T-cell (primary cell): ENCODE measurements around the gene PDE7B. TPM values are rescaled to one million over a fixed set of nuclear protein-coding genes. Genes with fewer than 3 reads are reported as not detected.

Source experiments
- ATAC-seq, 4 experiments: fragments of 200-7000 bp in 3 of 4; fragments of 150-1000 bp in 1 of 4; cut with Tn5 transposase; replicated peaks in 1 of 4; 1 replicate in 3 of 4; 2 replicates in 1 of 4; pipeline ENCODE4 v1.10.0; 2021; ENCODE audit warnings: moderate library complexity in 3 of 4, mild to moderate bottlenecking in 2 of 4, moderate number of reproducible peaks in 1 of 4
- CTCF ChIA-PET, 2 donors: fragments of 300-600 bp; sonication (Branson Sonifier 250); formaldehyde crosslinking; loops; one replicate each; lab custom pipeline; 2022; ENCODE audit warnings: antibody characterized with exemption in 2 of 2; lab: Charles Lee
- POLR2A ChIA-PET, 2 donors: fragments of 300-600 bp; sonication (Branson Sonifier 250); formaldehyde crosslinking; loops; one replicate each; lab custom pipeline; 2022; ENCODE audit warnings: antibody characterized with exemption in 2 of 2; lab: Charles Lee
- DNase-seq, 35 experiments: peaks; one replicate each; pipeline versions ENCODE4 v3.0.0 to v3.0.0-alpha.2; 2013 to 2023
- H3K27ac ChIP-seq: one replicate; pipeline ENCODE4 v1.5.1; 2013; ENCODE audit warnings: low read length
- H3K27me3 ChIP-seq, 2 experiments: replicated peaks in 1 of 2; 1 replicate in 1 of 2; 2 replicates in 1 of 2; pipeline versions ENCODE4 v1.6.1 to v1.7.0; 2013; ENCODE audit warnings: low read length in 1 of 2, mixed read lengths in 1 of 2; ENCODE audit not compliant: control insufficient read depth in 2 of 2, insufficient read depth in 2 of 2; ENCODE audit errors: extremely low read depth in 1 of 2
- H3K36me3 ChIP-seq, 2 donors: 1 replicate in 1 of 2; 2 replicates in 1 of 2; pipeline versions ENCODE4 v1.6.1 to v1.7.0; 2013; ENCODE audit warnings: low read length in 1 of 2; ENCODE audit not compliant: control insufficient read depth in 2 of 2, insufficient read depth in 1 of 2; ENCODE audit errors: extremely low read depth in 1 of 2
- H3K4me1 ChIP-seq, 2 experiments: 1 replicate in 1 of 2; 2 replicates in 1 of 2; pipeline versions ENCODE4 v1.6.1 to v1.7.0; 2013; ENCODE audit warnings: low read length in 2 of 2, mixed read lengths in 1 of 2; ENCODE audit not compliant: insufficient read depth in 2 of 2, control insufficient read depth in 1 of 2; ENCODE audit errors: extremely low read depth in 1 of 2
- H3K4me3 ChIP-seq, 2 donors: 1 replicate in 1 of 2; 2 replicates in 1 of 2; pipeline versions ENCODE4 v1.5.1 to v1.7.0; 2013; ENCODE audit warnings: mild to moderate bottlenecking in 2 of 2, low read length in 1 of 2, moderate library complexity in 1 of 2; ENCODE audit not compliant: control insufficient read depth in 1 of 2; ENCODE audit errors: extremely low read depth in 1 of 2
- H3K9me3 ChIP-seq: 2 replicates; pipeline ENCODE4 v1.7.0; 2013
- H3K27ac Mint-ChIP-seq, 2 donors: one replicate each; pipeline ENCODE4 v1.8.0; 2020 to 2021; ENCODE audit warnings: mild to moderate bottlenecking in 2 of 2, mixed read lengths in 2 of 2
- H3K27me3 Mint-ChIP-seq, 2 donors: one replicate each; pipeline ENCODE4 v1.8.0; 2021 to 2022; ENCODE audit warnings: mixed read lengths in 2 of 2
- H3K36me3 Mint-ChIP-seq: one replicate; pipeline ENCODE4 v1.8.0; 2021; ENCODE audit warnings: mixed read lengths
- H3K4me1 Mint-ChIP-seq, 3 donors: one replicate each; pipeline ENCODE4 v1.8.0; 2020 to 2022; ENCODE audit warnings: mixed read lengths in 3 of 3, mild to moderate bottlenecking in 1 of 3
- H3K4me3 Mint-ChIP-seq, 3 donors: one replicate each; pipeline ENCODE4 v1.8.0; 2020 to 2022; ENCODE audit warnings: mild to moderate bottlenecking in 3 of 3, mixed read lengths in 3 of 3, moderate library complexity in 3 of 3
- H3K9me3 Mint-ChIP-seq, 3 donors: one replicate each; pipeline ENCODE4 v1.8.0; 2020 to 2022; ENCODE audit warnings: mixed read lengths in 3 of 3
- WGBS: methylation state at CpG from one replicate; pipeline ENCODE4 v1.1.5; 2013; ENCODE audit warnings: missing lambda C conversion rate; ENCODE audit not compliant: insufficient coverage; 5-methylcytosine and 5-hydroxymethylcytosine counted together
- total RNA-seq, 35 experiments: library from RNA in 6 of 35; stranded (reverse) in 6 of 35; fragments of 120-200 nt in 1 of 35; gene quantifications; one replicate each; pipeline versions ENCODE4 v1.2.1 to v1.2.4 and lab custom pipeline; 2013 to 2026

PDE7B gene
- total RNA-seq, 5 donors from 2014 or later (not counting 1 experiment from before 2014, with no cell fraction given): 0.35 to 1.5 (median 0.69) TPM

DNA sequence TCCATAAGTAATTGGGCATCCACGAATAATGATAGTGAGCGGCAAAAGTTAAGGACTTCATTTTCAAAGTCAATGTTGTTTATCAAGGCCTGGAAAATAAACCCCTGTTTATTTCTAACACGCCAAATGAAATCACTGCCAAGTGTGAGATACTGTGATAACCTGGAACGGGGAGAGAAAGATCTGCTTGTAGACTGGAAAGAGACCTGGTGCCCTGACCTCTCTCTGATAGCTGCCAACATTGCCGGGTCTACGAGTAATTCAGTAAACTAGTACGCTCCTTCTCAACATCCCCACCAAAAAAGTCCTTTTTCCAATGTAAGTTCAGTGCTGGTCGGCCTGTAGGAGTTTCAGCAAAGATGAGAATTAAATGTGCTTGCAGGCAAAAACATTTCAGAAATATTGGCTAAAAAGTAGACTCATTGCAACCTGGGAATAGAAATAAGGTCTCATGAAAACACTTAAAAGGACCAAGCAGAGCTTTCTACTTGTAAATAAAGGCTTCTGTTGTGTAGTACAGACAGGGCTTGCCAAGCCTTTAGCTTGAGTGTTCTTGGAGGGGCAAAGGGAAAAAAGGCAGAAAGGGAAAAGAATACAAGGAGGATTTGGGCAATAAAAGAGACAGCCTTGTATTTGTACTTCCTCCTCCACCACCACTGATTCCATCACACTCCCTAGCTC lies 43.9 kb downstream of the PDE7B start:
- 90% methylated on average over 2 of the region's 8 CpGs for WGBS
- H3K27me3 ChIP-seq: no peaks in the 10 kb centered on the region
- H3K9me3 ChIP-seq: no peaks in the 10 kb centered on the region
- no peak for DNase-seq
- no peaks in the 10 kb centered on the region for H3K36me3 ChIP-seq
- Mint-ChIP-seq H3K4me1 (peaks cover 10% of the 10 kb centered on the region in 3 donors), H3K4me3 (no peak overlapping the region), H3K36me3 (no peaks in the 10 kb centered on the region), H3K27ac (no peak overlapping the region), H3K9me3 (peaks cover 0 to 4% (median 4%) of the 10 kb centered on the region in 3 donors), H3K27me3 (no peaks in the 10 kb centered on the region)
- CTCF ChIA-PET: interaction anchor here in 1 of 2 donors (2.5 kb wide), 1 partner anchor 14 kb away, joined by 8 read pairs; no protein-coding TSS in a partner anchor
- H3K27ac ChIP-seq: no peak overlapping the region
- H3K4me1 ChIP-seq: peaks cover 0 to 9% of the 10 kb centered on the region in 2 experiments
- H3K4me3 ChIP-seq: no peak overlapping the region
- POLR2A ChIA-PET: no interaction called here
- ATAC-seq: no peak

DNA sequence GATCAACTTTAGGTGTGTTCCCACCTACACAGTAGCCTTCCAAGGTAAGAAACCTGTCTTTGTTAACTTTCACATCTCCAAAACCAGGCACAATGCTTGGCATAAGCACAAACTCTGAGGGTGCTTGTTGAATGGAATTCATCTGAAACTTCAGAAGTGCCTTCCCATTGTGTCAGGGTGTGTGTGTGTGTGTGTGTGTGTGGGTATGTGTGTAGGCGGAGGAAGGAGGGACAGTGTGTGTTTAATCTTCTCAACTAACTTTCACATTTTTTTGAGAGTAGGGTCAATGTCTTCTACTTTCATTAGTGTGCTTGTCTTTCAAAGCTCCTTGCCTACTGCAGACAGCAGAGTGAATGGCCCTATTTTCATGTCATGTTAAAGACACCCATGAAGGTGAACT lies 45.6 kb downstream of the PDE7B start:
- Mint-ChIP-seq H3K9me3 (peaks cover 0 to 4% (median 4%) of the 10 kb centered on the region in 3 donors), H3K27me3 (no peaks in the 10 kb centered on the region), H3K4me1 (peaks cover 13 to 17% (median 14%) of the 10 kb centered on the region in 3 donors), H3K27ac (peak overlapping the region in 1 of 2 donors; percentile 2), H3K4me3 (no peak overlapping the region), H3K36me3 (no peaks in the 10 kb centered on the region)
- no CpG with 5 or more reads among the region's 1 CpG for WGBS
- Histone ChIP-seq H3K4me3 (no peak overlapping the region), H3K27ac (no peak overlapping the region), H3K9me3 (no peaks in the 10 kb centered on the region), H3K27me3 (no peaks in the 10 kb centered on the region), H3K36me3 (no peaks in the 10 kb centered on the region), H3K4me1 (peaks cover 0 to 17% of the 10 kb centered on the region in 2 experiments)
- ChIA-PET POLR2A (interaction anchor here in 1 of 2 donors (1.1 kb wide), 1 partner anchor 155 kb away, joined by 3 read pairs; no protein-coding TSS in a partner anchor), CTCF (interaction anchor here in 1 of 2 donors (1.2 to 2.5 kb wide), 2 partner anchors 11 to 13 kb away, joined by 3 to 8 read pairs; no protein-coding TSS in a partner anchor)
- DNase-seq (no peak), ATAC-seq (no peak)

DNA sequence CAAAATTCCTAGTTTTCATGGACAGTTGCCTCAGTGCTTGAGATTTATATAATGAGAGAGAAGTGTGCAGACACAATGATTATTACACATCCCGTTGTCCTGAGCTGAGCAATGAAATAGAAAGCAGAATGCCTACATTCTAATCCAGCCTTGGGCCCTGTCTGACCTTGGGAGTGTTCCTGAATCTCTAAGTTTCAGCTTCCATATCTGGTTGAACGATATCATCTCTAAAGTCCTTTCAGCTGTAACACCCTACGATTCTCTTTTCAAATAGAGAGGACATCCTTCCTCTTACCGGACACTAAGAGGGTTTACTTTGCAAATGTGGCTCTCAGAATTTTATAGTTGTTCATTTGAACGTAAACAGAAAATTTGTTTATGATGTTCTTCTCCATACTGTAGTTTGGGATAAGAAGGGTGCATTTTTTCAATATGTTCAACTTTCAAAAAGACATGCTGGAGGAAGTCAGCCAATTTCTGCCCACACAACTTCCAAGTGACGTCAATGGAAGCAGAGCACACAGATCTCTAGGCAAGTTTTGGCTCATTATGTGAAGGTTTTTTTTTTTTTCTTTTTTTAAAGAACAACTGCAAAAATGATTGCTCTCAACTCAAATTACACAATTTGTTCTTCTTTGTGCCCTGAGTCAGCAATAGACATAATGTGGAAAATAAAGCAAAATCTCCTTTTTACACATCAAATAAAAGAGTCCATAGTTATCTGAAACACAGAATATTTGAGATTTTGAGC lies 50.4 kb downstream of the PDE7B start:
- H3K9me3 Mint-ChIP-seq: peaks cover 0 to 4% (median under 1%) of the 10 kb centered on the region in 3 donors
- no peak overlapping the region for H3K27ac Mint-ChIP-seq
- no peaks in the 10 kb centered on the region for H3K36me3 Mint-ChIP-seq
- H3K27me3 Mint-ChIP-seq: no peaks in the 10 kb centered on the region
- POLR2A ChIA-PET: no interaction called here
- Histone ChIP-seq H3K27me3 (no peaks in the 10 kb centered on the region), H3K4me1 (peaks cover 0 to 24% of the 10 kb centered on the region in 2 experiments), H3K36me3 (no peaks in the 10 kb centered on the region), H3K9me3 (no peaks in the 10 kb centered on the region), H3K4me3 (no peak overlapping the region), H3K27ac (no peak overlapping the region)
- CTCF ChIA-PET: interaction anchor here (0.6 to 2.2 kb wide), 4 partner anchors 8 to 24 kb away, joined by 4 to 13 read pairs (median 8); no protein-coding TSS in a partner anchor
- H3K4me1 Mint-ChIP-seq: peaks cover 10 to 21% (median 11%) of the 10 kb centered on the region in 3 donors
- H3K4me3 Mint-ChIP-seq: peak overlapping the region in 1 of 3 donors; percentile 22
- DNase-seq: peak in 15 of 35 experiments; percentile 5 to 51 (median 20)
- 100% methylated on average over 1 of the region's 6 CpGs for WGBS
- ATAC-seq: peak in 1 of 4 experiments; percentile 92

DNA sequence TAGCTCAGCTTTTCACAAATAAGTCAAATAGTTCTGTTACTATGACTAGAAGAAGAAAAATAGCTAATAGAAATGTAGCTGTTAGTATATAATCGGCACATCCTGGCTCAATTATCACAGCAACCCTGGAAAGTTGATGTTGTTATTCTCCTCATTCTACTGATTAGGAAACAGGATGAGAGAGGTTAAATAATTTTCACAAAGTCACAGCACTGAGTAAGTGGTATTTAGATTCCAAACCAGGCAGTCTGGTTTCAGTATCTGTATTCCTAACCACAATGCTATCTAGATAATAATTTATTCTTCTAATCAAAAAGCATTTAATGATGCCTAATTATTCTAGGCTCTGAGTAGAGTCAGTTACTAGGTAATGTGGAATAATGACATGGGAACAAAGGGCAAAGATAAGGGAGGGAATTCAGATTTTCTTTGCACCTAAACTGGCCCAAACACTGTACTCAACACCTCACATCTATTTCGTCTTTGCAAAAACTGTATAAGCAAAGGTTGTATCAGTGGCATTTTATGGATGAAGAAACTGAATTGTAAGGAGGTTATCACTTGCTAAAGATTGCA lies 51.3 kb downstream of the PDE7B start:
- DNase-seq (no peak), ATAC-seq (no peak)
- WGBS: no CpG with 5 or more reads among the region's 2 CpGs
- Histone ChIP-seq H3K27ac (no peak overlapping the region), H3K4me1 (peaks cover 0 to 22% of the 10 kb centered on the region in 2 experiments), H3K36me3 (no peaks in the 10 kb centered on the region), H3K27me3 (no peaks in the 10 kb centered on the region), H3K4me3 (no peak overlapping the region), H3K9me3 (no peaks in the 10 kb centered on the region)
- Mint-ChIP-seq H3K36me3 (no peaks in the 10 kb centered on the region), H3K27ac (no peak overlapping the region), H3K9me3 (peaks cover 0 to 4% (median 0%) of the 10 kb centered on the region in 3 donors), H3K4me3 (no peak overlapping the region), H3K27me3 (no peaks in the 10 kb centered on the region), H3K4me1 (peaks cover 6 to 16% (median 7%) of the 10 kb centered on the region in 3 donors)
- CTCF ChIA-PET: interaction anchor here in 1 of 2 donors (1.2 kb wide), 1 partner anchor 323 kb away, joined by 3 read pairs; no protein-coding TSS in a partner anchor
- POLR2A ChIA-PET: no interaction called here

DNA sequence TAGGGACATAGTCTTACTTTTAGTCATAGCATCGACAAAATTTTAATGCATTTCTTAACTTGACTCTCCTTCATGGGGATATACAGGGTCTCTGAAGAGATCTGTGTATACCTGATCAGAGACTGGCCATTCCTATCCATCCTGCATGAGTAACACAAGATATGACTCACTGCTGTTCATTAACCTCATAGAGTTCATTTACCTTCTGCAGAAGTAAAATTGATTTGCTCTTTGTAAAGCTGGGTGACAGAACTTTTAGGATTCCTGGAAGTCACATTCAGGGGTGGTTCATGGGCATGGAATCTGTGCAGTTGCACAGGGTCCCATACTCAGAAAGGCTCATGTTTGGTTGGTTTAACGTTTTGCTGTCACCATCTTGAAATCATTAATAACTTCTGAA lies 53.2 kb downstream of the PDE7B start:
- Histone ChIP-seq H3K4me1 (peaks cover 2 to 23% of the 10 kb centered on the region in 2 experiments), H3K27me3 (no peaks in the 10 kb centered on the region), H3K4me3 (no peak overlapping the region), H3K9me3 (no peaks in the 10 kb centered on the region), H3K36me3 (no peaks in the 10 kb centered on the region), H3K27ac (no peak overlapping the region)
- DNase-seq (no peak), ATAC-seq (no peak)
- Mint-ChIP-seq H3K36me3 (no peaks in the 10 kb centered on the region), H3K4me1 (peaks cover 7 to 19% (median 7%) of the 10 kb centered on the region in 3 donors), H3K27me3 (no peaks in the 10 kb centered on the region), H3K4me3 (no peak overlapping the region), H3K27ac (no peak overlapping the region), H3K9me3 (no peaks in the 10 kb centered on the region)
- no CpG with 5 or more reads among the region's 2 CpGs for WGBS
- ChIA-PET CTCF (no interaction called here), POLR2A (no interaction called here)
